HepG2 (cell line): ENCODE measurements around the gene TNFRSF25. TPM values are rescaled to one million over a fixed set of nuclear protein-coding genes. Genes with fewer than 3 reads are reported as not detected.

Experiments
- DNMT1 ChIP-seq: sonication (generic); formaldehyde crosslinking; IDR thresholded peaks from 2 replicates; pipeline ENCODE4 v1.5.1; 2020; ENCODE audit warnings: mild to moderate bottlenecking, missing genetic modification reagents
- FOXA3 ChIP-seq: IDR thresholded peaks from 2 replicates; pipeline ENCODE4 v1.6.1; 2016; ENCODE audit warnings: missing genetic modification reagents, missing compliant biosample characterization
- MAZ ChIP-seq, 2 experiments: sonication (generic) in 1 of 2; formaldehyde crosslinking in 1 of 2; IDR thresholded peaks; 2 replicates each; pipeline versions ENCODE4 v1.5.0 to v1.6.1; 2012 to 2020; ENCODE audit warnings: low read depth in 2 of 2, mild to moderate bottlenecking in 2 of 2, borderline replicate concordance in 1 of 2, improper control_type of control experiment in 1 of 2, low read length in 1 of 2, missing genetic modification reagents in 1 of 2, moderate library complexity in 1 of 2
- PATZ1 ChIP-seq: sonication (generic); formaldehyde crosslinking; IDR thresholded peaks from 2 replicates; pipeline ENCODE4 v1.4.0; 2020; ENCODE audit warnings: missing genetic modification reagents
- YEATS4 ChIP-seq: sonication (generic); formaldehyde crosslinking; IDR thresholded peaks from 2 replicates; pipeline ENCODE4 v1.4.0; 2020; ENCODE audit warnings: missing genetic modification reagents, borderline replicate concordance
- ZSCAN25 ChIP-seq: sonication (generic); formaldehyde crosslinking; IDR thresholded peaks from 2 replicates; pipeline ENCODE4 v1.8.0; 2022; ENCODE audit warnings: mild to moderate bottlenecking, missing genetic modification reagents
- polyA plus RNA-seq, 8 experiments: library from polyadenylated mRNA; depleted of rRNA in 3 of 8; stranded (reverse) in 7 of 8; unstranded in 1 of 8; fragments of >200 nt; fragmentation: Illumina TruSeq in 4 of 8; extraction: Trizol in 4 of 8; gene quantifications; 2 replicates each; pipeline versions ENCODE4 v1.2.1 to v1.2.3, GENCODE V29; 2011 to 2016; ENCODE audit warnings: low read depth in 4 of 8, missing spikeins in 1 of 8, mixed read lengths in 1 of 8; ENCODE audit not compliant: insufficient read depth in 1 of 8
- total RNA-seq, 5 experiments: library from RNA; depleted of rRNA; stranded (reverse); fragments of >200 nt; fragmentation: Illumina TruSeq; extraction: Trizol; gene quantifications; 2 replicates each; pipeline ENCODE4 v1.2.3, GENCODE V29; 2016; ENCODE audit warnings: low read depth in 1 of 5
- TF ChIP-seq, protein P1 (sequence below): IDR thresholded peaks from 2 replicates; pipeline ENCODE4 v1.6.1; 2016; ENCODE audit warnings: low read depth, missing genetic modification reagents, missing compliant biosample characterization
- TF ChIP-seq, protein P2 (sequence below): sonication (generic); formaldehyde crosslinking; IDR thresholded peaks from 2 replicates; pipeline ENCODE4 v1.4.0; 2020; ENCODE audit warnings: missing genetic modification reagents, borderline replicate concordance
- TF ChIP-seq, protein P3 (sequence below): sonication (generic); formaldehyde crosslinking; IDR thresholded peaks from 2 replicates; pipeline ENCODE4 v1.8.0; 2022; ENCODE audit warnings: mild to moderate bottlenecking, missing genetic modification reagents, moderate library complexity
- TF ChIP-seq, protein P4 (sequence below): IDR thresholded peaks from 2 replicates; pipeline ENCODE4 v1.6.1; 2012; ENCODE audit warnings: low read length, improper control_type of control experiment

Gene TNFRSF25
- total and polyA plus RNA-seq, 2 of the 13 experiments (the other 11 are each of a cell fraction or from before 2014, with no cell fraction given) = 1.4 to 1.5 TPM

- TF ChIP-seq ZSCAN25 (CRISPR knock-in tag) = peak; percentile 86
- TF ChIP-seq, protein P1, sequence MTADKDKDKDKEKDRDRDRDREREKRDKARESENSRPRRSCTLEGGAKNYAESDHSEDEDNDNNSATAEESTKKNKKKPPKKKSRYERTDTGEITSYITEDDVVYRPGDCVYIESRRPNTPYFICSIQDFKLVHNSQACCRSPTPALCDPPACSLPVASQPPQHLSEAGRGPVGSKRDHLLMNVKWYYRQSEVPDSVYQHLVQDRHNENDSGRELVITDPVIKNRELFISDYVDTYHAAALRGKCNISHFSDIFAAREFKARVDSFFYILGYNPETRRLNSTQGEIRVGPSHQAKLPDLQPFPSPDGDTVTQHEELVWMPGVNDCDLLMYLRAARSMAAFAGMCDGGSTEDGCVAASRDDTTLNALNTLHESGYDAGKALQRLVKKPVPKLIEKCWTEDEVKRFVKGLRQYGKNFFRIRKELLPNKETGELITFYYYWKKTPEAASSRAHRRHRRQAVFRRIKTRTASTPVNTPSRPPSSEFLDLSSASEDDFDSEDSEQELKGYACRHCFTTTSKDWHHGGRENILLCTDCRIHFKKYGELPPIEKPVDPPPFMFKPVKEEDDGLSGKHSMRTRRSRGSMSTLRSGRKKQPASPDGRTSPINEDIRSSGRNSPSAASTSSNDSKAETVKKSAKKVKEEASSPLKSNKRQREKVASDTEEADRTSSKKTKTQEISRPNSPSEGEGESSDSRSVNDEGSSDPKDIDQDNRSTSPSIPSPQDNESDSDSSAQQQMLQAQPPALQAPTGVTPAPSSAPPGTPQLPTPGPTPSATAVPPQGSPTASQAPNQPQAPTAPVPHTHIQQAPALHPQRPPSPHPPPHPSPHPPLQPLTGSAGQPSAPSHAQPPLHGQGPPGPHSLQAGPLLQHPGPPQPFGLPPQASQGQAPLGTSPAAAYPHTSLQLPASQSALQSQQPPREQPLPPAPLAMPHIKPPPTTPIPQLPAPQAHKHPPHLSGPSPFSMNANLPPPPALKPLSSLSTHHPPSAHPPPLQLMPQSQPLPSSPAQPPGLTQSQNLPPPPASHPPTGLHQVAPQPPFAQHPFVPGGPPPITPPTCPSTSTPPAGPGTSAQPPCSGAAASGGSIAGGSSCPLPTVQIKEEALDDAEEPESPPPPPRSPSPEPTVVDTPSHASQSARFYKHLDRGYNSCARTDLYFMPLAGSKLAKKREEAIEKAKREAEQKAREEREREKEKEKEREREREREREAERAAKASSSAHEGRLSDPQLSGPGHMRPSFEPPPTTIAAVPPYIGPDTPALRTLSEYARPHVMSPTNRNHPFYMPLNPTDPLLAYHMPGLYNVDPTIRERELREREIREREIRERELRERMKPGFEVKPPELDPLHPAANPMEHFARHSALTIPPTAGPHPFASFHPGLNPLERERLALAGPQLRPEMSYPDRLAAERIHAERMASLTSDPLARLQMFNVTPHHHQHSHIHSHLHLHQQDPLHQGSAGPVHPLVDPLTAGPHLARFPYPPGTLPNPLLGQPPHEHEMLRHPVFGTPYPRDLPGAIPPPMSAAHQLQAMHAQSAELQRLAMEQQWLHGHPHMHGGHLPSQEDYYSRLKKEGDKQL (CRISPR knock-in tag) = no peak
- TF ChIP-seq, protein P2, sequence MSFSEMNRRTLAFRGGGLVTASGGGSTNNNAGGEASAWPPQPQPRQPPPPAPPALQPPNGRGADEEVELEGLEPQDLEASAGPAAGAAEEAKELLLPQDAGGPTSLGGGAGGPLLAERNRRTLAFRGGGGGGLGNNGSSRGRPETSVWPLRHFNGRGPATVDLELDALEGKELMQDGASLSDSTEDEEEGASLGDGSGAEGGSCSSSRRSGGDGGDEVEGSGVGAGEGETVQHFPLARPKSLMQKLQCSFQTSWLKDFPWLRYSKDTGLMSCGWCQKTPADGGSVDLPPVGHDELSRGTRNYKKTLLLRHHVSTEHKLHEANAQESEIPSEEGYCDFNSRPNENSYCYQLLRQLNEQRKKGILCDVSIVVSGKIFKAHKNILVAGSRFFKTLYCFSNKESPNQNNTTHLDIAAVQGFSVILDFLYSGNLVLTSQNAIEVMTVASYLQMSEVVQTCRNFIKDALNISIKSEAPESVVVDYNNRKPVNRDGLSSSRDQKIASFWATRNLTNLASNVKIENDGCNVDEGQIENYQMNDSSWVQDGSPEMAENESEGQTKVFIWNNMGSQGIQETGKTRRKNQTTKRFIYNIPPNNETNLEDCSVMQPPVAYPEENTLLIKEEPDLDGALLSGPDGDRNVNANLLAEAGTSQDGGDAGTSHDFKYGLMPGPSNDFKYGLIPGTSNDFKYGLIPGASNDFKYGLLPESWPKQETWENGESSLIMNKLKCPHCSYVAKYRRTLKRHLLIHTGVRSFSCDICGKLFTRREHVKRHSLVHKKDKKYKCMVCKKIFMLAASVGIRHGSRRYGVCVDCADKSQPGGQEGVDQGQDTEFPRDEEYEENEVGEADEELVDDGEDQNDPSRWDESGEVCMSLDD = no peak
- TF ChIP-seq DNMT1 (CRISPR knock-in tag) = 0 out of 2 replicates have a peak, but pooled peaks have one; percentile 43
- TF ChIP-seq FOXA3 (CRISPR knock-in tag) = no peak
- TF ChIP-seq, protein P3, sequence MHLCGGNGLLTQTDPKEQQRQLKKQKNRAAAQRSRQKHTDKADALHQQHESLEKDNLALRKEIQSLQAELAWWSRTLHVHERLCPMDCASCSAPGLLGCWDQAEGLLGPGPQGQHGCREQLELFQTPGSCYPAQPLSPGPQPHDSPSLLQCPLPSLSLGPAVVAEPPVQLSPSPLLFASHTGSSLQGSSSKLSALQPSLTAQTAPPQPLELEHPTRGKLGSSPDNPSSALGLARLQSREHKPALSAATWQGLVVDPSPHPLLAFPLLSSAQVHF = peak; percentile 21; the same call in 1 of the 2 replicates
- no peak for TF ChIP-seq MAZ (IDR thresholded peaks at IDR 0.05; ENCODE audit: borderline replicate concordance, low read depth, low read length)
- TF ChIP-seq MAZ (CRISPR knock-in tag; IDR thresholded peaks at IDR 0.05; ENCODE audit: low read depth) = peak; percentile 53; the same call in 1 of the 2 replicates
- peak; percentile 51 for TF ChIP-seq PATZ1
- TF ChIP-seq, protein P4, sequence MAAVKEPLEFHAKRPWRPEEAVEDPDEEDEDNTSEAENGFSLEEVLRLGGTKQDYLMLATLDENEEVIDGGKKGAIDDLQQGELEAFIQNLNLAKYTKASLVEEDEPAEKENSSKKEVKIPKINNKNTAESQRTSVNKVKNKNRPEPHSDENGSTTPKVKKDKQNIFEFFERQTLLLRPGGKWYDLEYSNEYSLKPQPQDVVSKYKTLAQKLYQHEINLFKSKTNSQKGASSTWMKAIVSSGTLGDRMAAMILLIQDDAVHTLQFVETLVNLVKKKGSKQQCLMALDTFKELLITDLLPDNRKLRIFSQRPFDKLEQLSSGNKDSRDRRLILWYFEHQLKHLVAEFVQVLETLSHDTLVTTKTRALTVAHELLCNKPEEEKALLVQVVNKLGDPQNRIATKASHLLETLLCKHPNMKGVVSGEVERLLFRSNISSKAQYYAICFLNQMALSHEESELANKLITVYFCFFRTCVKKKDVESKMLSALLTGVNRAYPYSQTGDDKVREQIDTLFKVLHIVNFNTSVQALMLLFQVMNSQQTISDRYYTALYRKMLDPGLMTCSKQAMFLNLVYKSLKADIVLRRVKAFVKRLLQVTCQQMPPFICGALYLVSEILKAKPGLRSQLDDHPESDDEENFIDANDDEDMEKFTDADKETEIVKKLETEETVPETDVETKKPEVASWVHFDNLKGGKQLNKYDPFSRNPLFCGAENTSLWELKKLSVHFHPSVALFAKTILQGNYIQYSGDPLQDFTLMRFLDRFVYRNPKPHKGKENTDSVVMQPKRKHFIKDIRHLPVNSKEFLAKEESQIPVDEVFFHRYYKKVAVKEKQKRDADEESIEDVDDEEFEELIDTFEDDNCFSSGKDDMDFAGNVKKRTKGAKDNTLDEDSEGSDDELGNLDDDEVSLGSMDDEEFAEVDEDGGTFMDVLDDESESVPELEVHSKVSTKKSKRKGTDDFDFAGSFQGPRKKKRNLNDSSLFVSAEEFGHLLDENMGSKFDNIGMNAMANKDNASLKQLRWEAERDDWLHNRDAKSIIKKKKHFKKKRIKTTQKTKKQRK = no peak
- TF ChIP-seq YEATS4 (CRISPR knock-in tag) = peak; percentile 16; the same call in 1 of the 2 replicates
Measured at GRCh38 chr1:6440198-6441126, 25.5 kb downstream of the TNFRSF25 start (continued).
